A549 (cell line): Measurements from ENCODE around the gene TNS1. TPM values are rescaled to one million over a fixed set of nuclear protein-coding genes. Genes with fewer than 3 reads are reported as not detected.

Source experiments
- ATAC-seq, 2 experiments: fragments of 200-7000 bp in 1 of 2; fragments of >200 bp in 1 of 2; cut with Nextera tagmentation in 1 of 2; cut with Tn5 transposase in 1 of 2; 3 replicates each; pipeline versions ENCODE4 v1.8.0 to v1.9.1; 2018 to 2020; ENCODE audit warnings: mild to moderate bottlenecking in 1 of 2, moderate library complexity in 1 of 2
- CTCF ChIA-PET: fragments of 300-600 bp; sonication (Branson Sonifier 250); formaldehyde crosslinking; extraction: SDS; loops from one replicate; lab custom pipeline; 2021; ENCODE audit warnings: antibody characterized with exemption, inconsistent platforms; lab: Yijun Ruan, JAX
- POLR2A ChIA-PET: fragments of 350-600 bp; formaldehyde crosslinking; extraction: SDS; loops from one replicate; lab custom pipeline; 2021; ENCODE audit warnings: antibody characterized with exemption, inconsistent platforms; lab: Yijun Ruan, JAX
- DNase-seq, 2 experiments: peaks; one replicate each; pipeline versions ENCODE4 v3.0.0 to v3.0.0-alpha.2; 2011 to 2016; ENCODE audit warnings: low read depth in 1 of 2, low spot score in 1 of 2
- FAIRE-seq: peaks from 2 replicates; lab custom pipeline; 2011; peaks lifted over from hg19 to GRCh38; lab: Jason Lieb, UNC
- H3K27ac ChIP-seq, 2 experiments: fragments of >200 bp; sonication (Bioruptor Twin); formaldehyde crosslinking; 3 replicates each; pipeline ENCODE4 v1.5.1; 2016 to 2017
- H3K4me1 ChIP-seq: fragments of >200 bp; sonication (Bioruptor Twin); formaldehyde crosslinking; 3 replicates; pipeline ENCODE4 v1.6.1; 2016
- H3K4me2 ChIP-seq: fragments of >200 bp; sonication (Bioruptor Twin); formaldehyde crosslinking; 3 replicates; pipeline ENCODE4 v1.6.1; 2016
- H3K4me3 ChIP-seq: fragments of >200 bp; sonication (Bioruptor Twin); formaldehyde crosslinking; 3 replicates; pipeline ENCODE4 v1.5.1; 2016
- H3K9me3 ChIP-seq: fragments of >200 bp; sonication (Bioruptor Twin); formaldehyde crosslinking; 3 replicates; pipeline ENCODE4 v1.6.1; 2016
- CHD4 ChIP-seq: fragments of 200-600 bp; sonication (generic); IDR thresholded peaks from 2 replicates; pipeline ENCODE4 v1.6.1; 2016; ENCODE audit warnings: antibody characterized with exemption, mild to moderate bottlenecking, borderline replicate concordance
- E2F6 ChIP-seq: IDR thresholded peaks from 2 replicates; pipeline ENCODE4 v1.6.1; 2012; ENCODE audit warnings: low read depth, borderline replicate concordance
- ELK1 ChIP-seq: fragments of 150-350 bp; IDR thresholded peaks from 2 replicates; pipeline ENCODE4 v1.6.1; 2014; ENCODE audit warnings: low read depth, mild to moderate bottlenecking, low read length
- ESRRA ChIP-seq: fragments of 150-350 bp; IDR thresholded peaks from 2 replicates; pipeline ENCODE4 v1.6.1; 2014; ENCODE audit warnings: mild to moderate bottlenecking, low read length, borderline replicate concordance
- FOSL2 ChIP-seq, 2 experiments: fragments of 450-650 bp in 1 of 2; fragments of >200 bp in 1 of 2; sonication (Bioruptor Twin) in 1 of 2; formaldehyde crosslinking; IDR thresholded peaks; 2 replicates each; pipeline versions ENCODE4 v1.5.0 to v1.6.1; 2016 to 2020; ENCODE audit warnings: mild to moderate bottlenecking in 1 of 2, moderate library complexity in 1 of 2
- GATA3 ChIP-seq: IDR thresholded peaks from 2 replicates; pipeline ENCODE4 v1.6.1; 2012; ENCODE audit warnings: borderline replicate concordance
- HDAC2 ChIP-seq: fragments of 200-600 bp; sonication (generic); IDR thresholded peaks from 2 replicates; pipeline ENCODE4 v1.6.1; 2016
- HOXA7 ChIP-seq: fragments of 250-450 bp; sonication (Bioruptor Pico); IDR thresholded peaks from 2 replicates; pipeline ENCODE4 v1.5.0; 2020; ENCODE audit warnings: mild to moderate bottlenecking, moderate library complexity
- JUNB ChIP-seq: fragments of >200 bp; sonication (Bioruptor Twin); formaldehyde crosslinking; IDR thresholded peaks from 2 replicates; pipeline ENCODE4 v1.6.1; 2016
- KDM5A ChIP-seq: fragments of 200-600 bp; sonication (generic); IDR thresholded peaks from 2 replicates; pipeline ENCODE4 v1.6.1; 2016; ENCODE audit warnings: antibody characterized with exemption, mild to moderate bottlenecking
- MAFK ChIP-seq: fragments of 450-650 bp; IDR thresholded peaks from 2 replicates; pipeline ENCODE4 v1.6.1; 2014; ENCODE audit not compliant: partially characterized antibody
- MAZ ChIP-seq: fragments of 150-350 bp; IDR thresholded peaks from 2 replicates; pipeline ENCODE4 v1.6.1; 2014; ENCODE audit warnings: antibody characterized with exemption, low read depth, low read length, borderline replicate concordance
- MYC ChIP-seq: IDR thresholded peaks from 2 replicates; pipeline ENCODE4 v1.6.1; 2012; ENCODE audit warnings: mild to moderate bottlenecking, inconsistent platforms, low read length, improper control_type of control experiment, borderline replicate concordance
- POLR2A ChIP-seq: IDR thresholded peaks from 2 replicates; pipeline ENCODE4 v1.6.1; 2012; ENCODE audit warnings: mild to moderate bottlenecking, low read length
- POLR2AphosphoS2 ChIP-seq: conservative IDR thresholded peaks from 2 replicates; pipeline ENCODE4 v1.6.1; 2012; ENCODE audit warnings: low read length, improper control_type of control experiment, inconsistent platforms
- RARB ChIP-seq: fragments of 250-450 bp; sonication (Bioruptor Pico); IDR thresholded peaks from 2 replicates; pipeline ENCODE4 v1.8.0; 2021; ENCODE audit warnings: mild to moderate bottlenecking, moderate library complexity
- REST ChIP-seq: fragments of 200-600 bp; sonication (generic); IDR thresholded peaks from 2 replicates; pipeline ENCODE4 v1.6.1; 2016; ENCODE audit warnings: antibody characterized with exemption, mild to moderate bottlenecking, moderate library complexity
- SMC3 ChIP-seq: fragments of >200 bp; sonication (Bioruptor Twin); formaldehyde crosslinking; IDR thresholded peaks from 3 replicates; pipeline ENCODE4 v1.6.1; 2018; ENCODE audit warnings: inconsistent platforms
- WGBS: methylation state at CpG from one replicate; pipeline ENCODE4 v1.1.6; 2017; ENCODE audit errors: missing lambda C conversion rate; 5-methylcytosine and 5-hydroxymethylcytosine counted together
- polyA plus RNA-seq, 4 experiments: library from polyadenylated mRNA; depleted of rRNA in 3 of 4; stranded (reverse); fragments of >200 nt; fragmentation: RNase III in 1 of 4; extraction: RNeasy Plus Mini Kit Qiagen cat#74134 plus additional on column Dnase treatment in 1 of 4; gene quantifications; 2 replicates in 3 of 4; 3 replicates in 1 of 4; pipeline ENCODE4 v1.2.3, GENCODE V29; 2011 to 2017

TNS1 gene
- polyA plus RNA-seq, 2 of the 4 experiments (the other 2 are of a cell fraction) = 4.9 to 10.6 TPM

- Histone ChIP-seq H3K4me1 (no peaks in the 10 kb centered on the region), H3K27ac (no peak overlapping the region), H3K9me3 (no peaks in the 10 kb centered on the region), H3K4me3 (no peak overlapping the region), H3K4me2 (no peak overlapping the region)
- no peak for TF ChIP-seq E2F6
- TF ChIP-seq SMC3 = no peak
- no peak for TF ChIP-seq POLR2A
- POLR2A ChIA-PET = no interaction called here
- 25% methylated on average over 4 of the region's 5 CpGs for WGBS
- DNase-seq (no peak), ATAC-seq (no peak; a peak in 1 of 6 replicates), FAIRE-seq (no peak)
- CTCF ChIA-PET = interaction anchor here (0.8 to 12.5 kb wide), 5 partner anchors 9 to 258 kb away, joined by 3 to 122 read pairs (median 4); no protein-coding TSS in a partner anchor
These were observed 40.9 kb upstream of the TNS1 start for GRCh38 chr2:218043701-218044109.

- WGBS = 0% methylated on average over 1 of the region's 1 CpG
- ChIA-PET CTCF (interaction anchor here (0.8 to 12.5 kb wide), 5 partner anchors 8 to 258 kb away, joined by 3 to 122 read pairs (median 4); no protein-coding TSS in a partner anchor), POLR2A (no interaction called here)
- Histone ChIP-seq H3K4me1 (no peaks in the 10 kb centered on the region), H3K4me2 (no peak overlapping the region), H3K27ac (no peak overlapping the region), H3K4me3 (no peak overlapping the region), H3K9me3 (no peaks in the 10 kb centered on the region)
- ATAC-seq = no peak
- DNase-seq = no peak
- no peak for FAIRE-seq
- no peak for TF ChIP-seq ELK1
- TF ChIP-seq MYC = no peak
- no peak for TF ChIP-seq KDM5A
- TF ChIP-seq MAZ = no peak
- TF ChIP-seq REST = no peak
- TF ChIP-seq FOSL2 (IDR thresholded peaks at IDR 0.05) = no peak
- no peak for TF ChIP-seq FOSL2 (CRISPR knock-in tag; IDR thresholded peaks at IDR 0.05)
- TF ChIP-seq CHD4 = no peak
These were observed 40.3 kb upstream of the TNS1 start for GRCh38 chr2:218043100-218043499.

- ChIA-PET POLR2A (no interaction called here), CTCF (interaction anchor here (0.8 to 12.5 kb wide), 5 partner anchors 27 to 256 kb away, joined by 3 to 122 read pairs (median 4); partner anchors contain the start of gene RUFY4)
- TF ChIP-seq POLR2AphosphoS2 (no peak), GATA3 (no peak), JUNB (no peak), MAFK (peak; percentile 92), ESRRA (no peak), HDAC2 (no peak), RARB (CRISPR knock-in tag) (no peak), HOXA7 (CRISPR knock-in tag) (no peak)
- FAIRE-seq = no peak
- no peak for ATAC-seq
- DNase-seq = no peak
- 10% methylated on average over 2 of the region's 2 CpGs for WGBS
- no peaks in the 10 kb centered on the region for H3K4me1 ChIP-seq
- no peak overlapping the region for H3K27ac ChIP-seq
- no peaks in the 10 kb centered on the region for H3K9me3 ChIP-seq
- H3K4me3 ChIP-seq = no peak overlapping the region
- H3K4me2 ChIP-seq = no peak overlapping the region
These were observed 38.7 kb upstream of the TNS1 start for GRCh38 chr2:218041302-218042168.
